Muscle layer of duodenum (tissue), 2 donors: ENCODE results near the gene C1QA.

Source experiments
- H3K27ac ChIP-seq: one replicate; pipeline ENCODE4 v1.7.0; 2013; ENCODE audit warnings: mild to moderate bottlenecking, low read length
- H3K27me3 ChIP-seq: one replicate; pipeline ENCODE4 v1.7.0; 2013; ENCODE audit warnings: low read depth, mild to moderate bottlenecking, control low read depth, low read length
- H3K36me3 ChIP-seq, 2 donors: one replicate each; pipeline ENCODE4 v1.7.0; 2013; ENCODE audit warnings: low read length in 2 of 2, control low read depth in 1 of 2, mild to moderate bottlenecking in 1 of 2; ENCODE audit not compliant: insufficient read depth in 2 of 2, control insufficient read depth in 1 of 2
- H3K4me1 ChIP-seq, 2 donors: one replicate each; pipeline ENCODE4 v1.7.0; 2013; ENCODE audit warnings: low read length in 2 of 2, mild to moderate bottlenecking in 2 of 2, control low read depth in 1 of 2, moderate library complexity in 1 of 2; ENCODE audit not compliant: insufficient read depth in 2 of 2, control insufficient read depth in 1 of 2
- H3K4me3 ChIP-seq, 2 donors: one replicate each; pipeline ENCODE4 v1.7.0; 2013; ENCODE audit warnings: low read length in 2 of 2, low read depth in 1 of 2, mild to moderate bottlenecking in 1 of 2
- H3K9me3 ChIP-seq, 2 donors: one replicate each; pipeline ENCODE4 v1.7.0; 2013; ENCODE audit warnings: low read length in 2 of 2, control low read depth in 1 of 2, mild to moderate bottlenecking in 1 of 2; ENCODE audit not compliant: control insufficient read depth in 1 of 2
- donor health status: healthy.

C1QA gene

GRCh38 chr1:22600071-22600816, 36.2 kb upstream of the C1QA start:
- no peaks in the 10 kb centered on the region for H3K4me1 ChIP-seq
- peaks cover 11% of the 10 kb centered on the region for H3K27me3 ChIP-seq
- H3K36me3 ChIP-seq: no peaks in the 10 kb centered on the region
- no peaks in the 10 kb centered on the region for H3K9me3 ChIP-seq
- no peak overlapping the region for H3K4me3 ChIP-seq
- no peak overlapping the region for H3K27ac ChIP-seq

DNA sequence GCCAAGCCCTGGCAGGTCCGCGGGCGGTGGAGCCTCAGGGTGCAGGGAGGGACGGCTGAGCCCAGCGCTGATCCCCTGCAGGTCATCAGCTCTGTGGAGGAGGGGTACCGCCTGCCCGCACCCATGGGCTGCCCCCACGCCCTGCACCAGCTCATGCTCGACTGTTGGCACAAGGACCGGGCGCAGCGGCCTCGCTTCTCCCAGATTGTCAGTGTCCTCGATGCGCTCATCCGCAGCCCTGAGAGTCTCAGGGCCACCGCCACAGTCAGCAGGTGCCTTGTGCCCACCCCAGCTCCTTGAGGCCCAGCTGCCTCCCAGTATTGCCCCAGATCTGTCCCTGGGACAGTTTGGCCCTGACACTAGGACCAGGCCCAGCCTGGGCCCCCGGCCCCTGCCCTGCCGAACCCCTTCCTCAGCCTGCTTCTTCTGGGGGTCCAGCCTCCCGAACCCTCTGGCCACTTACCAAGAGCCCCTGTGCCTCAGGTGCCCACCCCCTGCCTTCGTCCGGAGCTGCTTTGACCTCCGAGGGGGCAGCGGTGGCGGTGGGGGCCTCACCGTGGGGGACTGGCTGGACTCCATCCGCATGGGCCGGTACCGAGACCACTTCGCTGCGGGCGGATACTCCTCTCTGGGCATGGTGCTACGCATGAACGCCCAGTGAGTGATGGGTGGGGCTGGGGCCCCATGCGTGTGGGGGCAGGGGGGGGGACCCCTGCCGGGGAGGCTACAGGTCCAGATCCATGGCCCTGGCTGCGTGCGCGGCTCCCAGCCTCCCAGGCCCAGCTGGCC, 35.4 kb upstream of the C1QA start:
- Histone ChIP-seq H3K27ac (no peak overlapping the region), H3K9me3 (no peaks in the 10 kb centered on the region), H3K4me3 (no peak overlapping the region), H3K36me3 (no peaks in the 10 kb centered on the region), H3K27me3 (peaks cover 11% of the 10 kb centered on the region), H3K4me1 (no peaks in the 10 kb centered on the region)

DNA sequence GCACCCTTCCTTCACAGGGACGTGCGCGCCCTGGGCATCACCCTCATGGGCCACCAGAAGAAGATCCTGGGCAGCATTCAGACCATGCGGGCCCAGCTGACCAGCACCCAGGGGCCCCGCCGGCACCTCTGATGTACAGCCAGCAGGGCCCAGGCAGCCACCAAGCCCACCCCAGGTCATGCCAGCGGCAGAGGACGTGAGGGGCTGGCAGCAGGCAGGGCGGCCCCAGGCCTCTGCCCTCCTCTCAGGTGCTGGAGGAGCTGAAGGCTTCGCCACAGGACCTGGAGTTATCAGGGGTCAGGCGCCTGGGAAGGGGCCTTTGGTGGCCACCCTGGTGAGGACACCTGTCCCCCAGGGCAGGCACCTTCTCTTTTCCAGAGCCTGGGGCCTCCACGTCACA, 34.8 kb upstream of the C1QA start:
- Histone ChIP-seq H3K27ac (no peak overlapping the region), H3K4me3 (no peak overlapping the region), H3K27me3 (peaks cover 11% of the 10 kb centered on the region), H3K4me1 (no peaks in the 10 kb centered on the region), H3K9me3 (no peaks in the 10 kb centered on the region), H3K36me3 (no peaks in the 10 kb centered on the region)

- H3K27ac ChIP-seq: no peak overlapping the region
- no peak overlapping the region for H3K4me3 ChIP-seq
- no peaks in the 10 kb centered on the region for H3K9me3 ChIP-seq
- H3K4me1 ChIP-seq: no peaks in the 10 kb centered on the region
- no peaks in the 10 kb centered on the region for H3K36me3 ChIP-seq
- peaks cover 11% of the 10 kb centered on the region for H3K27me3 ChIP-seq
Observed at GRCh38 chr1:22602060-22602740, 34.2 kb upstream of the C1QA start.

DNA sequence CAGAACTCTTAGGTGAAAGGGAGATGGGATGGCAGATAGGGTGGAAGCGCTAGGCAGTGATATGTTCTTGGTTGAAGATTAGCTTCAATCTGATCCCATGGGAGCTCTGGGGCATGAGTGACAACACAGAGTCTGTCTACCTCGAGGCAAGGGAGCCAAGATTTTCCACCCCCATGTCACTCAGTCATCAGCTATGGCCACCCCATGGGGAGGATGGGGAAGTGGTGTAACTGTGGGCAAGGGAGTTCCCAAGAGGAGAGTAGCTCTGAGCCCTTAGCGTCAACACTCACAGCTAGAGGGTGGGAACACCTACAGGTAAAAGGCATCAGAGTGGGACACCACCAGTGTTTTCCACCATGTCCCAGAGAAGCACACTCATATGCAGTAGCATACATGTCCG, 30.3 kb upstream of the C1QA start:
- no peaks in the 10 kb centered on the region for H3K36me3 ChIP-seq
- H3K4me3 ChIP-seq: no peak overlapping the region
- no peak overlapping the region for H3K27ac ChIP-seq
- no peaks in the 10 kb centered on the region for H3K4me1 ChIP-seq
- H3K27me3 ChIP-seq: peaks cover 21% of the 10 kb centered on the region
- no peaks in the 10 kb centered on the region for H3K9me3 ChIP-seq

GRCh38 chr1:22607154-22607553, 29.3 kb upstream of the C1QA start:
- no peaks in the 10 kb centered on the region for H3K9me3 ChIP-seq
- no peaks in the 10 kb centered on the region for H3K4me1 ChIP-seq
- no peaks in the 10 kb centered on the region for H3K36me3 ChIP-seq
- H3K27me3 ChIP-seq: peaks cover 21% of the 10 kb centered on the region
- H3K4me3 ChIP-seq: no peak overlapping the region
- H3K27ac ChIP-seq: no peak overlapping the region

GRCh38 chr1:22608361-22608760, 28.1 kb upstream of the C1QA start:
- H3K27ac ChIP-seq: no peak overlapping the region
- H3K9me3 ChIP-seq: no peaks in the 10 kb centered on the region
- H3K36me3 ChIP-seq: no peaks in the 10 kb centered on the region
- H3K4me3 ChIP-seq: no peak overlapping the region
- H3K27me3 ChIP-seq: peaks cover 20% of the 10 kb centered on the region
- no peaks in the 10 kb centered on the region for H3K4me1 ChIP-seq

DNA sequence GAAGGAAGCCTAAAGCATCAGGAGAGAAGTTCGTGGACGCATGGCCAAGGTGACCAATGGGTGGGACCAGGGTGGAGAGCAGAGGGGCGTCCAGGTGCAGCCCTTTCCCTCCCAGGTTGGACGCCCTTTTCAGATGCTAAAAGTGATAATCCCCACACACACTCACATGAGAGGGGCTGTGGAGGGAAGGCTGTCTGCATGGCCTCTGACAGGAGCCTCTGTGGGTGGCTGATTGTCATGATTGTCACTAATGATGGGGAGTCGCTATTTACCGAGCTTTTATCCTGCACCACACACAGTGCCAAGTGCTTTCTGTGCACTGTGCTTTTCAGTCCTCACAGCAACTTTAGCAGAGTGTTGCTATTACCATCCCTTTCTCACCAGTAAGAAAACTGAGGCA, 27.1 kb upstream of the C1QA start:
- peaks cover 13% of the 10 kb centered on the region for H3K27me3 ChIP-seq
- no peaks in the 10 kb centered on the region for H3K36me3 ChIP-seq
- no peak overlapping the region for H3K27ac ChIP-seq
- no peaks in the 10 kb centered on the region for H3K4me1 ChIP-seq
- no peak overlapping the region for H3K4me3 ChIP-seq
- H3K9me3 ChIP-seq: no peaks in the 10 kb centered on the region

GRCh38 chr1:22611530-22611947, 24.9 kb upstream of the C1QA start:
- H3K36me3 ChIP-seq: no peaks in the 10 kb centered on the region
- H3K4me3 ChIP-seq: no peak overlapping the region
- H3K9me3 ChIP-seq: no peaks in the 10 kb centered on the region
- H3K27me3 ChIP-seq: peaks cover 20% of the 10 kb centered on the region
- no peaks in the 10 kb centered on the region for H3K4me1 ChIP-seq
- H3K27ac ChIP-seq: no peak overlapping the region

- Histone ChIP-seq H3K27ac (no peak overlapping the region), H3K4me3 (no peak overlapping the region), H3K9me3 (no peaks in the 10 kb centered on the region), H3K36me3 (no peaks in the 10 kb centered on the region), H3K27me3 (peaks cover 24% of the 10 kb centered on the region), H3K4me1 (no peaks in the 10 kb centered on the region)
Observed at GRCh38 chr1:22612671-22613571, 23.5 kb upstream of the C1QA start.

DNA sequence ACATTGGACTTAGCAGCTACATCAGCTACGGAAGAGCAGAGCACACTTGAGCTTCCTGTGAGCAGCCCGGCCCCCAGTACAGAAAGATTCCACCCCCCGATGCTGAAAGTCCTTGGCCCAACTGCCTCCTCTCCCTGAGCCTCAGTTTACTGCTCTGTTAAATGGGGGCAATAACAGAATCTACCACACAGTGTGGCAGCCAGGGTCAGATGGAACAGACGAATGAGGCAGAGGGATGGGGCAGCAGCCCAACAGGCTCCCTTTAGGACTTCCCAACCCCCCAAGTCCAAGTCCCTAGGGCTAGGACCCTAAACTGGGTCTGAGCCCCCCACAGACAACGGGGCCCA, 22.9 kb upstream of the C1QA start:
- Histone ChIP-seq H3K4me3 (no peak overlapping the region), H3K9me3 (no peaks in the 10 kb centered on the region), H3K27me3 (peaks cover 24% of the 10 kb centered on the region), H3K27ac (no peak overlapping the region), H3K36me3 (no peaks in the 10 kb centered on the region), H3K4me1 (no peaks in the 10 kb centered on the region)
